SKM-1 (cell line): ENCODE measurements around the gene BOC.

Source experiments
- DNase-seq: peaks from one replicate; lab custom pipeline; 2025; ENCODE audit not compliant: unreplicated experiment; lab: John Stamatoyannopoulos, UW

BOC gene

GRCh38 chr3:113221721-113222257 is 10.4 kb downstream of the BOC start:
- DNase-seq, result no peak

DNA sequence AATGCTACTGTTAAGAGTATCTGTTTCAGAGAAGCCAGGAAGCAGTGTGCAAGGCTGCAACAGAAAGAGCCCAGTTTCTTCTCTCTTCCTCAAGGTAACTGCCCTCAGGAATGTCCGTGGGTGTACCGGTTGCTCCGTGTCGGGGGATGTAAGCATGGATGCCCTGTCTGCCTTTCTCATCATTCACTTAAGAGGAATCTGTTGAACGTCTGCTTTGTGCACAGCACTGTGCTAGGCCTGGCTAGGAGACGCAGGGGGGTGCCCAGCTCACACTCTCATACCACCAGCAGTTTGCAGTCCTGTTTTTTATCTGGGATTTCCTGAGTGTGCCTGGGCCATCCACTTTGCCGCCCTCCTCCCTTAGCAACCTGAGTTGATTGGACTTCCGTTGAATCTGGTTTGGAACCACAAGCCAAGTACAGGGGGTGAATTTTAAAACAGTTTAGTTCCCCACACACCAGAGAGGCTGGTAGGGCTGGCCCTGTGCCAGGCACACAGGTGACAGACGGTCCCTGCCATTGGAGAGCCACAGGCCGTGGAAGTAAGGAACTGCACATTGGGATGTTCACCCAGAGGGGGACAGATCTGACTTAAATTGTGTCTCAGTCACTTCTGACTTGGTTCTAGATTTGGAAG is 11.2 kb downstream of the BOC start:
- no peak for DNase-seq

DNA sequence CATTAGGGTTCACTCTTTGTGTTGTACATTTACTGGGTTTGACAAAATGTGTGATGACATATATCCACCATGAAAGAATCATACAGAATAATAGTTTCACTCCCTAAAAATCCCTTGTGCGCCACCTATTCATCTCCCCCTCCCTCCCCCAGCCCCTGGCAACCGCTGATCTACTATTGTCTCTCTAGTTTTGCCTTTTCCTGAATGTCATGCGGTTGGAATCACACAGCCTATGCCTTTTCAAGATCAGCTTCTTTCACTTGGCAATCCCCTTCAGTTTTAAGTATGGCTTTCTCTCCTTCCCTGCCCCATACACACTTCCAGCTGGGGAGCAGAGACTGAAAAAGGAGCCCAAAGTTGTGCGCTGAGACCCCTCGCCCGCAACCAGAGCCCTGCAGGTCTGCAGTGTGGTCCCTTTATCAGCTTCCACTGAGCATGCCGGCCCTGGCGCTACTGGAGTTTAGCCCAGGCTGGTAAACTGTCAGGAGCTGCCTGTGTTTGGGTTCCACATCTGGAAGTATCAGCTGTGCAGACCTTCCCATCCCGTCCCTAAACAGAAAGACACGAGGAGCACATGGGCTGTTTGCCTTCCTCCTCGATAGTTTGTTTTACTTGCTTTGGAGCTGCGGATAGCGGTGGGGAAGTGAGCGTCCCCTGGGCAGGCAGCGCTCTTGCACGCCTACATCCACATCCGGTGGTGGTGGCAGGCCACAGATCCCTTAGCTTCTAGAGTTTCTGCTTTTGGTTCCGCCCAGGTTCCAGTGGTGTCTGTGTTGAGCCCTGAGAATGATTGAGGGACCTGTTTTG is 12.3 kb downstream of the BOC start:
- DNase-seq, result no peak

DNA sequence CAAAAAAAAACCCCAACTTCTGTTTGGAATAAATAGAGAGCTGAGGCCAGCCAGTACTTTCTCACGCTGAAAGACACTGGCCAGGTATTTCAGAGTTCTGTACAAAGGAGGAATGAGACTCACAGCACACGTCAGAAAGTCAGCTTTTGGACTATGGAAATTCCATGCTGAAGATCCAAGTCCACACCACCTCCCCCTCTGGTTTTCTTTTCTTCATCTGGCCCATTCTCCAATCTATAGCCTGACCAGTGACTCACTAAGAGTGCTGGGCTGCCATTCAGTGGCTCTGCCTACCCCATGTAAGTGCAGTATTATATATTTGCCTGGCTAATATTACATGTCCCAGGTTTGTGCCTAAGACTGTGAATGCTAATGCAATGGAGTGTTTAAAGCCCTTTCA is 13.9 kb downstream of the BOC start:
- DNase-seq, result no peak

- DNase-seq, result no peak
These were observed 15.1 kb downstream of the BOC start for GRCh38 chr3:113226491-113226890.

GRCh38 chr3:113227146-113227545 is 15.8 kb downstream of the BOC start:
- DNase-seq, result no peak

GRCh38 chr3:113228498-113229286 is 17.3 kb downstream of the BOC start:
- no peak for DNase-seq

DNA sequence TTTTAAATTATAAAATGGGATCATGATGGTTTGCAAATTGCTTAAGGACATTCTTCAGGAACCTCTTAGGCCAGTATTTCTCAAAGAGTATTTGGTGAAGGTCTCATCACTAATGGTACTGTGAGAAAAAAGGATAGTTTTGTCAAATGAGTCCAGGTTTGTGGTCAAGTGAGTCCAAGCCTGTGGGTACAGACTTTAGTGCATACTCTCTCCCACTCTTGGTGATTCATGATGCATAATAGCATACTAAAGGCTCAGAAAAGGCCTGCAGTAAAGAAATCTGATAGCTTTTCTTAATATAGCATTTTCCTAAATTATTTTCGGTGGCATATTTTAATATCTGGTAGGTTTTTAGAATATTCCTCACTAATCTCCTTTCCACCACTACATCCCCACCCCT is 20.0 kb downstream of the BOC start:
- DNase-seq, result no peak

DNA sequence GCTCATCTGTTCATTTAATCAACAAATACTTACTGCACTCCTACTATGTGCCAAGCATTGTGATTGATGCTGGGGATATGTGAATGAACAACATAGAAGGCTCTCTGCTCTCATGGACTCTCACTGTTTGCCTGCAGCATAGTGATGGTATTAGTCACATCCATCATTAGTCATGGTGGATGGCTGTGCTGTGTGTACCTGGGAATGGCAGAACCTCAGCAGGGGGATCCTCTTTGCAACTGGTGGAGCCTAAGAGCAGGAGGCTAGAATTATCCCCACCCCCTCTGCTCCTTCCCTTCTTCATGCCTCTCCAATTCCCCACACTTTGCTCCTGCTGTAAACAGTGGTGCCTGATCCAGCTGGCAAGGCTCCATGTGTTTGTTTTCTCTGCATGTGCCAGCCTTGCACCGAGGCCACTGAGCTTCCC is 20.5 kb downstream of the BOC start:
- DNase-seq, result no peak

DNA sequence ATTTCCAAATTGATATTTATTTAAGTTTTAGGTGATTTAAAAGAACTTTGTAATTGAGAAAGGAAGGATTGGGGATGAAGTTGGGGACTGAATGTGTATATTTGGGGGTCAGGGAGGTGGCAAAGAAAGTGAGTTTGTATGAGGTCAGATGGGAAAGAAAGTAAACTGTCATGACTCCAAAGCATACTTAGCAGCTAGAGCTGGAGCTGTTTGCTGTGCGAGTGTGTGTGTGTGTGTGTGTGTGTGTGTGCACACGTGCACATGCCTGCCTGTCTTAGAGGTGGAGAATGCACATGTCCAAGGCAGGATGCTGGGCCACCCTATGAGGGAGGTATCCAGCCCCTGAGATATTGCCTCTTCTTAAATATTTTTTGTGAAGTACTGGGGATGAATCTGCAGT is 21.0 kb downstream of the BOC start:
- DNase-seq, result no peak

DNA sequence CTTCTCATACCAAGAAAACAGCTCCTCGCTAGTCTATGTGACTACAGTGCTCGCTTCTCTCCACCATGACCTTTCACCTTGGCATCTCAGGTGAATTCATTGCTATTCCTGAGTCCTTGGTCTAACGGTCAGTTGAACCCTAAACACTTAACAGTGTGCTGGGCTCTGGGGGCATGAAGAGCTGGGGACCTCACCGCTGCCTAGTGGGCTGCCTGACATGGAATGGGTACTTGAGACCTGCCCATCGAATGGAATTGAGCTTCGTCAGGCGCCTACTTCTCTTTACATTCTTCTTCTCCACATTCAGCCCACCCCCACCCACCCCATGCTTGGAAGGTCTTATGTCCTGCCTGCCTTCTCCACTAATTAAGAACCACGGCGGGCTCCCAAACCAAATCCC is 22.1 kb downstream of the BOC start:
- no peak for DNase-seq

DNA sequence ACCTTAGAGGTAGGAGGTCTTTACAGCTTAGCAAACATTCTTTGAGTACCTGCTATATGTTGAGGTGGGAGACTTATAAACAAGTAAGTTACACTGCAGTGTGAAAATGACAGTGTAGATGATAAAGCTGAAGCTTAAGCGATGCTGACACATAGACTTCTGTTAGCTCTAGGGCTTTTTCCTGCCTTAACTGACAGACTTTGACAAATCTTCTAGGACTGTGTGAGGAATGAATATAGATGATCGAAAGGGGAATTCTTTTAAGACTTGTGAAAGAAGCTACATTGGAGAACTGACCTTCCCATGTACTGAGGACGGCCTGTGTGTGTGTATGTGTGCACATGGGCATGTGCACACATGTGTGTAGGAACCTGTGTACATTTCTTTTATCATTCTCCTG is 22.7 kb downstream of the BOC start:
- no peak for DNase-seq

DNA sequence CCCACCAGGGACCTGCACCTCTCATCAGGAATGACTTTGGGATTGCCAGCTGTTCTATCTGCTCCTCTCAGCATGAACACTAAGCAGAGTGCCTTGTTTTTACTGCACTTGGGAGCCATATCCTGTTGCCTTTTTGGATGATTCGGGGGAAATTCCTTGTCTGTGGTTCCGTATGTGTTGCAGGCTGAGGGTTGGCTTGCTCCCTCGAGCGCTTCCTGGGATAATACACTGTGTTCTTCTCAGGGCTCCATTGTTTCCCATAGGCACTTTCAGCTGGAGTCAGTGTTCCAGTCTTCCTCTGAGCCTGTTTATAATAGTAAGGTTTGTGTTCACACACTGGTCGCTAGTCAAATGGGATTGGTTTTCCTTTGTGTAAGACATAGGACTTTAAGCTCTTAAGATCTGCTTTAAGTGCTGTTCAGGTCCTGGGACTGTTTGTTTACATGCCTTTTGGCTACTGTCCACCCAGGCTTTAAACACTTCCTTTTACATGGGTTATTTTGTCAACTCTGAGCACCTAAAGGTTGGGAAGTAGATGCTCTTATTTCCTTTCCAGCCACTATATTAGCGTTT is 23.4 kb downstream of the BOC start:
- no peak for DNase-seq

- no peak for DNase-seq
These were observed 27.1 kb downstream of the BOC start for GRCh38 chr3:113238503-113238902.

DNA sequence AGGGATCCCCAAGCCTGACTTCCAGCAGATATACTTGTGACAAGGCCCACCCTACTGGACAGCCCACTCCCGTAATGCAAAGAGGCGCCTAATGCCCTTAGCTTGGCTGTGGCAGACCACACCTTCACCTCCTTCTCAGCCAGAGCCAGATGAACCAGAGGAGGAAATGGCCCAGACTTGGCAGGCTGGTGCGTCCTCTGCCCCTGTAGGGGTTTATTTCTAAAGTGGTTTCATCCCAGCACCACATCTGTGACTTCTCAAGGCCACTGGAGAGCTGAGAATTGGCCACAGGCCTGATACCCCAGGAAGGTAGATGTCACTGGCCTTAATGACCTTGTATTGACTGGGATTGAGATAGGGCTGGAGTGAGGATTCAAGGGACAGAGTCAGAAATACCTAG is 29.5 kb downstream of the BOC start:
- DNase-seq, result no peak

DNA sequence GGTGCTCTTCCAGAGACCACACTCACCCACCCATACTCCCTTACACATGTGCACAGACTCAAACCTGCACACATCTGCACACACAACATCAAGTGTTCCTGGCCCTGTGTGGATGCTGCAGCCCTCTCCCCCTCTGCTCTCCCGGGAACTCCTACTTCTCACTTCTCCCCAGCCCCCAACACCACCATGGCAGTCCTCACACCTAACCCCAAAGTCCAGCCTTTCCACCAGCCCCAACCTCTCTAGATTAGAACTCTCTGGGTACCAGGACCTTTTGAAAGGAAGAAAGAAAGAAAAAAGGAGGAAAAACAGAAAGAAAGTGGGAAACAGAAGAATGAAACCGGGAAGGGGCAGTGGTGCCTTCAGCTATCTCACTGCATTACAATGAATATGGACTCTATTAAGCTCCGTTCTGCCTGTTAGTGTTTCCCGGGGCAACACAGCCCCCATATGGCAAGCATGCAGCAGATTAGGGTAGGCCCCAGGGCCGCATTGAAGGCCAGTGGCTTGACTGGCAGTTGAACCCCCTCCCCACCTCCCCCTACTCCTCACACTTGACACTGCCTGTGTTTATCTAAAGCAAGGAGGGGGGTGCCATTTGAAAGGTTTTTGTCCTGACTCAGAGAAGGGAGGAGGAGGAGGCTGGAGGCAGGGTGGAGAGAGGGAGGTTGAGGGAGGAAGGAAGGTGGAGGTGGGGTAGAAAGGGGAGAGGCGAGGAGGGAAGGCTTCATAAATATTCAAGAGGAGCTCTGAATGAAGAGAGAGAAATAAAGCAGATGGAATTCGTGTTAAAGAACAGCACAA is 30.1 kb downstream of the BOC start:
- no peak for DNase-seq

DNA sequence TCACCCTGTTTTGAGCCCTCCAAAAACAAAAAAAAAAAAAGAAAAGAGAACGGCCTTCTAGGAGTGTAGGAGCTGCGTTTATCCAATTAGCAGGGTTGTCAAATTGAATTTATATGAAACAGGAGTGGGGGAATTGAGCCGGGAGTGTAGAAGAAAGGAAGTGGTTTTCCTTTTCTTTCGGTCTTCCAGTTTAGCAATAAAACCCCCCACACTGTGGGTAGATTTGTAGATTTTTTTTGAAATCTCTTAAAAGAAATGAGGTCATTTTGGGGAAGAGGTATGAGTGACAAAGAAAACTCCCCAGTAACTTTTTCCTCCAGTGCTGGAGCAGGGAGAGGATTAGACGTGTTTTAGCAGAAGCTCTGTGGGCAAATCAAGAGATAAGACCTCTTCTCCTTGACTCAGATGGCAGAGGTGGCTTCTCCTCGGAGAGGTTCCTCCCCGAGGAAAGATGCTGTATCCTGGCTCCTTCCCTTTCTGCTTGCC is 30.8 kb downstream of the BOC start:
- peak; percentile 12 for DNase-seq

- no peak for DNase-seq
These were observed 31.7 kb downstream of the BOC start for GRCh38 chr3:113243071-113243470.

DNA sequence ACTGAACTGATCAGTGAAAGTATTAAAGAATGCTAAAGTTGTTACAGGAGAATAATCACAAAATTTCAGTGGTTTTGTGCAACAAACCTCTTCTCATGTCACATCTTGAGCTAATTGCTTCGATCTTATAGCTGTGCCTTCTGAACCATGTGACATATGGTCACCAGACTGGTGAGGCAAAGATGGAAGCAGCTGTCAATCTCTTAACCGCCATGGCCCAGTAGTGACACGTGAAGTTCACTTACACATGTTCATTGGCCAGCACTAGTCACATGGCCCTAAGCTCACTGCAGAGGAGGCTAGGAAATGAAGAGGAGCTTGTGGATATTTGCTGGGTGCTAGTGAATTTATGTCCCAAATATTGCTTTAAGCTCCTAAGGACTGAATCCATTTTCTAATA is 32.5 kb downstream of the BOC start:
- no peak for DNase-seq

- no peak for DNase-seq
These were observed 34.4 kb downstream of the BOC start for GRCh38 chr3:113245761-113246161.
